Activated CD4-positive, alpha-beta memory T cell treated with anti-CD3 and anti-CD28 coated beads, Interleukin-2, amount 10 ng/mL, durations not matched to agents 7 days and 5 days (primary cell): Measurements from ENCODE around the gene NAA15. TPM values are rescaled to one million over a fixed set of nuclear protein-coding genes. Genes with fewer than 3 reads are reported as not detected.
"Not testable (repeated sequence)": the region's sequence is repeated elsewhere in the genome, so short reads cannot be mapped to it uniquely, and the experiment has no call there.

Source experiments
- CTCF ChIA-PET: fragments of 350-600 bp; sonication (Branson Sonifier 250); formaldehyde crosslinking; loops from one replicate; lab custom pipeline; 2021; ENCODE audit warnings: antibody characterized with exemption, inconsistent platforms; lab: Charles Lee
- POLR2A ChIA-PET: fragments of 350-600 bp; sonication (Branson Sonifier 250); formaldehyde crosslinking; loops from one replicate; lab custom pipeline; 2021; ENCODE audit warnings: antibody characterized with exemption; lab: Charles Lee
- DNase-seq: peaks from one replicate; pipeline ENCODE4 v3.0.0-alpha.2; 2020
- H3K27ac Mint-ChIP-seq: one replicate; pipeline ENCODE4 v1.8.0; 2021; ENCODE audit warnings: mild to moderate bottlenecking, mixed read lengths
- H3K27me3 Mint-ChIP-seq: one replicate; pipeline ENCODE4 v1.8.0; 2021; ENCODE audit warnings: mixed read lengths
- H3K36me3 Mint-ChIP-seq: one replicate; pipeline ENCODE4 v1.8.0; 2021; ENCODE audit warnings: low read depth, mixed read lengths
- H3K4me1 Mint-ChIP-seq: one replicate; pipeline ENCODE4 v1.8.0; 2021; ENCODE audit warnings: mixed read lengths
- H3K4me3 Mint-ChIP-seq: one replicate; pipeline ENCODE4 v1.8.0; 2021; ENCODE audit warnings: mild to moderate bottlenecking, mixed read lengths
- H3K9me3 Mint-ChIP-seq: one replicate; pipeline ENCODE4 v1.8.0; 2021; ENCODE audit warnings: mixed read lengths
- total RNA-seq, 2 experiments: library from RNA; stranded (reverse); gene quantifications; one replicate each; pipeline ENCODE4 v1.2.3, GENCODE V29; 2021

Gene NAA15
- total RNA-seq, 2 experiments from 2014 or later: 45.7 to 52.5 TPM

DNA sequence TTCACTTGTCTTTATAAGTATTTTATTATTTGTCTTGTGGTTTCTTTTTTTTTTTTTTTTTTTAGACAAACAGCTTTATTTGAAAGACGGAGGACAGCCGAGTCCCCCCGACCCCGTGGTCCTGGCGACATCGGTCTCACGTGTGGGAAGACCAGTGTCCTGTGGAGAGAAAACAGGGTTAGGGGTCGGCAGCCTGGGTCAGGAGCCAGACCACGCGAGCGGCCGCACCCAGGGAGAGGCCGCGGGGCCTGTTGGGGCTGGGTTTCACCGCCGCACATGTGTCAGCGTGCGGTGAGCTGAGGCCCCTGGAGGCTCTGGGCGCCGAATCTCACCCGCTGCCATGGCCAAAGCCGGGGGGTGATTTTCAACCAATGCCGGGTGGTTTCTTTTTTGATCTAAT is 134.8 kb downstream of the NAA15 start:
- H3K36me3 Mint-ChIP-seq: peaks cover 42% of the 10 kb centered on the region
- DNase-seq: no peak
- ChIA-PET POLR2A (interaction anchor here (1.3 kb wide), 1 partner anchor 18 kb away, joined by 4 read pairs; no protein-coding TSS in a partner anchor), CTCF (interaction anchor here (0.7 kb wide), 3 partner anchors 11 to 187 kb away, joined by 3 to 5 read pairs (median 3); no protein-coding TSS in a partner anchor)
- no peak overlapping the region for H3K4me3 Mint-ChIP-seq
- peaks cover 19% of the 10 kb centered on the region for H3K9me3 Mint-ChIP-seq
- peaks cover 8% of the 10 kb centered on the region for H3K4me1 Mint-ChIP-seq
- H3K27ac Mint-ChIP-seq: no peak overlapping the region
- H3K27me3 Mint-ChIP-seq: no peaks in the 10 kb centered on the region

GRCh38 chr4:139438141-139438540 is 136.8 kb downstream of the NAA15 start:
- H3K36me3 Mint-ChIP-seq: peaks cover 41% of the 10 kb centered on the region
- H3K4me1 Mint-ChIP-seq: peaks cover 8% of the 10 kb centered on the region
- no peak overlapping the region for H3K27ac Mint-ChIP-seq
- no peak overlapping the region for H3K4me3 Mint-ChIP-seq
- H3K27me3 Mint-ChIP-seq: no peaks in the 10 kb centered on the region
- ChIA-PET POLR2A (no interaction called here), CTCF (interaction anchor here (1.8 kb wide), 1 partner anchor 15 kb away, joined by 5 read pairs; no protein-coding TSS in a partner anchor)
- no peak for DNase-seq
- H3K9me3 Mint-ChIP-seq: peaks cover 19% of the 10 kb centered on the region

GRCh38 chr4:139441029-139441428 is 139.7 kb downstream of the NAA15 start:
- POLR2A ChIA-PET: no interaction called here
- H3K4me1 Mint-ChIP-seq: peaks cover 3% of the 10 kb centered on the region

DNA sequence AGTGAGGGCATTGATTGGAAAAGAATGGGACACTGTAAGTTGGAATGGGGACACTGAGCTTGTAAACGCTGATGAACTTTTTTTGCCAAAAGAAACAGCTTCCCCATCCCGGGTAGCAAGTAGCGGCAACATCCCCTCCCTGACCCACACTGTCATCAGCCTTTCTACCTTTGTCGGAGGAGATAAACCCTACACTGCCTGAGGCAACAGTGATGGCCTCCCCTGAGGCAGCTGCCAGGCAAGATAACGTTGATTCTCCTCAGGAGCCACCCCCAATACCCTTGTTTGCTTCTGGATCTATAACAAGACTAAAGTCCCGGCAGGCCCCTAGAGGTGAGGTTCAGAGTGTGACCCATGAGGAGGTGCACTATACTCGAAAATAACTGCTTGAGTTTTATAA is 142.4 kb downstream of the NAA15 start:
- CTCF ChIA-PET: interaction anchor here (1.5 kb wide), 1 partner anchor 9 kb away, joined by 3 read pairs; no protein-coding TSS in a partner anchor

More at GRCh38 chr4:139441029-139441428, 139.7 kb downstream of the NAA15 start:
- peaks cover 19% of the 10 kb centered on the region for H3K9me3 Mint-ChIP-seq
- H3K27me3 Mint-ChIP-seq: no peaks in the 10 kb centered on the region
- no peak for DNase-seq
- H3K36me3 Mint-ChIP-seq: peaks cover 38% of the 10 kb centered on the region
- CTCF ChIA-PET: no interaction called here
- no peak overlapping the region for H3K27ac Mint-ChIP-seq
- no peak overlapping the region for H3K4me3 Mint-ChIP-seq

GRCh38 chr4:139444881-139445280 is 143.6 kb downstream of the NAA15 start:
- ChIA-PET CTCF (interaction anchor here (1.5 kb wide), 1 partner anchor 8 kb away, joined by 3 read pairs; no protein-coding TSS in a partner anchor), POLR2A (interaction anchor here (0.8 kb wide), 1 partner anchor 9 kb away, joined by 3 read pairs; no protein-coding TSS in a partner anchor)
- H3K4me3 Mint-ChIP-seq, H3K27me3 Mint-ChIP-seq, H3K4me1 Mint-ChIP-seq, H3K27ac Mint-ChIP-seq, DNase-seq, H3K9me3 Mint-ChIP-seq: not testable (repeated sequence)
- peaks cover 10% of the 10 kb centered on the region for H3K36me3 Mint-ChIP-seq

More for the DNA sequence above, 142.4 kb downstream of the NAA15 start:
- DNase-seq: no peak
- Mint-ChIP-seq H3K27me3 (no peaks in the 10 kb centered on the region), H3K4me1 (no peaks in the 10 kb centered on the region), H3K36me3 (peaks cover 19% of the 10 kb centered on the region), H3K4me3 (no peak overlapping the region), H3K27ac (no peak overlapping the region), H3K9me3 (peaks cover 8% of the 10 kb centered on the region)
- POLR2A ChIA-PET: no interaction called here

- H3K9me3 Mint-ChIP-seq, H3K27me3 Mint-ChIP-seq, H3K4me3 Mint-ChIP-seq, POLR2A ChIA-PET, H3K4me1 Mint-ChIP-seq, CTCF ChIA-PET, DNase-seq, H3K27ac Mint-ChIP-seq, H3K36me3 Mint-ChIP-seq: not testable (repeated sequence)
These were observed 145.8 kb downstream of the NAA15 start for GRCh38 chr4:139447078-139447477.

DNA sequence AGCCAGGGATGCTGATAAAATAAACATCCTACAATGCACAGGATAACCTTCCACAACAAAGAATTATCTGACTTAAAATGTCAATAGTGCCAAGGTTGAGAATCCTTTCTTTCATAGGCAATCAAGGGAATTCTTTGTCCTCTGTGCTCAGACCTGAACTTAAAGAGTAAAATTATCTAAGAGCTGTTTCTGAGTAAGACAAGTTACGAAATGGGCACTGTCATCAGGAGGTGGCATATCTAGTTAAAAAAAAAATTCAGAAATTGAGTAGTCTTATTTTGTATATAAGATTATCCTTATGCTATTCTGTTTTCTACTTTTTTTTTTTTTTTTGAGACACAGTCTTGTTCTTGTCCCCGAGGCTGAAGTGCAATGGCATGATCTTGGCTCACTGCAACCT is 149.3 kb downstream of the NAA15 start:
- Mint-ChIP-seq H3K27me3 (no peaks in the 10 kb centered on the region), H3K36me3 (peaks cover 10% of the 10 kb centered on the region), H3K9me3 (no peaks in the 10 kb centered on the region), H3K27ac (no peak overlapping the region), H3K4me1 (peaks cover 31% of the 10 kb centered on the region), H3K4me3 (no peak overlapping the region)
- DNase-seq: no peak
- ChIA-PET CTCF (no interaction called here), POLR2A (no interaction called here)

GRCh38 chr4:139451997-139452396 is 150.7 kb downstream of the NAA15 start:
- Mint-ChIP-seq H3K9me3 (no peaks in the 10 kb centered on the region), H3K36me3 (peaks cover 13% of the 10 kb centered on the region), H3K4me1 (peaks cover 45% of the 10 kb centered on the region), H3K27ac (peak overlapping the region; percentile 100), H3K4me3 (peak overlapping the region; percentile 93), H3K27me3 (no peaks in the 10 kb centered on the region)
- DNase-seq: no peak
- POLR2A ChIA-PET: interaction anchor here (1.4 to 1.5 kb wide), 2 partner anchors 206 to 431 kb away, joined by 3 to 4 read pairs; no protein-coding TSS in a partner anchor
- CTCF ChIA-PET: interaction anchor here (1.6 kb wide), 1 partner anchor 105 kb away, joined by 5 read pairs; no protein-coding TSS in a partner anchor

- ChIA-PET POLR2A (interaction anchor here (0.6 to 2.0 kb wide), 18 partner anchors 9 to 432 kb away, joined by 3 to 31 read pairs (median 4); partner anchors contain the start of genes NAA15 and SETD7), CTCF (interaction anchor here (0.6 to 1.6 kb wide), 21 partner anchors 9 to 422 kb away, joined by 3 to 8 read pairs (median 3); partner anchors contain the start of genes NAA15 and SETD7)
- Mint-ChIP-seq H3K27ac (peak overlapping the region; percentile 100), H3K4me3 (peak overlapping the region; percentile 93), H3K27me3 (no peaks in the 10 kb centered on the region), H3K36me3 (peaks cover 13% of the 10 kb centered on the region), H3K4me1 (peaks cover 54% of the 10 kb centered on the region), H3K9me3 (no peaks in the 10 kb centered on the region)
- DNase-seq: peak; percentile 79
These were observed 151.7 kb downstream of the NAA15 start for GRCh38 chr4:139453041-139453370.

- POLR2A ChIA-PET: interaction anchor here (0.6 to 2.0 kb wide), 19 partner anchors 9 to 432 kb away, joined by 3 to 31 read pairs (median 4); partner anchors contain the start of genes NAA15 and SETD7
- peak; percentile 98 for DNase-seq
- no peaks in the 10 kb centered on the region for H3K9me3 Mint-ChIP-seq
- H3K4me1 Mint-ChIP-seq: peaks cover 59% of the 10 kb centered on the region
- no peaks in the 10 kb centered on the region for H3K27me3 Mint-ChIP-seq
- CTCF ChIA-PET: interaction anchor here (0.6 to 1.6 kb wide), 20 partner anchors 9 to 423 kb away, joined by 3 to 8 read pairs (median 3); partner anchors contain the start of genes NAA15 and SETD7
- H3K36me3 Mint-ChIP-seq: peaks cover 16% of the 10 kb centered on the region
- H3K27ac Mint-ChIP-seq: peak overlapping the region; percentile 100
- H3K4me3 Mint-ChIP-seq: peak overlapping the region; percentile 93
These were observed 152.2 kb downstream of the NAA15 start for GRCh38 chr4:139453371-139454110.

DNA sequence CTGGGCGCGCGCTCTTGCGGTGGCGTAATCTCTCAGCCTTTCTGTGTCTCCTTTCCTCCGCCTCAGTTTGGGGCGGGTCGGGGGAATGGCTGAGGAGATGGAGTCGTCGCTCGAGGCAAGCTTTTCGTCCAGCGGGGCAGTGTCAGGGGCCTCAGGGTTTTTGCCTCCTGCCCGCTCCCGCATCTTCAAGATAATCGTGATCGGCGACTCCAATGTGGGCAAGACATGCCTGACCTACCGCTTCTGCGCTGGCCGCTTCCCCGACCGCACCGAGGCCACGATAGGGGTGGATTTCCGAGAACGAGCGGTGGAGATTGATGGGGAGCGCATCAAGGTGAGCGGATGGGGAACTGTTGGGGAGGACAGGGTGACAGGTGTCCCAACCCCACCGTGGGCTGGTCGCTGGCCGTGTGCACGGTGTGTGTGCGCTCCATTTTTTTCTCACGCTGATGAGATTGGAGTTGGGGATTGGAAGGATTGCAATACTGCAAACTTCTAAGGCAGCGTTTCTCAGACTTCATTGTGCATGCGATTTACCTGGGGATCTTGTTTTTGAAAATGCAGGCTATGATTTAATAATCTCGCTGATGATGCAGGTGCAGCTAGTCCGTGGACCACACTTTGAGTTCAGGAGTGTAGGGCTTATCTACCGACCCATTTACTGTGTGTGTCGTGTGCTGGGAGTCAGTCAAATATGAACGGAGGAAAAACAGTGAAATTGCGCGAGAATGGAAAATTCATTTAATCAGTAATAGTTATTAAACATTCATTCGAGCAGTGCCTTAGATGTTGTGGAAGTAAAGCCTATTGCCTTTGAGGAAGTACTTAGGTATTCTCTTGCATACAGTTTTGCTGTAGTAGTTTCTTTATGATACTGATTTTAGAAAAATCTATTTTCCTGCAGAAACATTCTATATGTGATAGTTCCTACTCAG is 153.1 kb downstream of the NAA15 start, which contains the start of gene RAB33B:
TSS of gene RAB33B (plus strand) at position 11 of the 935 bp plus-strand sequence. CDS start at position 86, 75 bp downstream.
- Mint-ChIP-seq H3K4me1 (peaks cover 65% of the 10 kb centered on the region), H3K4me3 (peak within 1 kb of the TSS; percentile 93), H3K27me3 (no peaks in the 10 kb centered on the region), H3K9me3 (no peaks in the 10 kb centered on the region), H3K27ac (peak within 1 kb of the TSS; percentile 100), H3K36me3 (peaks cover 19% of the 10 kb centered on the region)
- POLR2A ChIA-PET: interaction anchor here (0.6 to 2.0 kb wide), 7 partner anchors 9 to 372 kb away, joined by 4 to 31 read pairs (median 6); partner anchors contain the start of gene SETD7
- no peak for DNase-seq
- CTCF ChIA-PET: interaction anchor here (1.5 to 1.6 kb wide), 3 partner anchors 8 to 159 kb away, joined by 3 to 6 read pairs (median 3); no protein-coding TSS in a partner anchor

- Mint-ChIP-seq H3K9me3 (no peaks in the 10 kb centered on the region), H3K36me3 (peaks cover 22% of the 10 kb centered on the region), H3K27ac (no peak overlapping the region), H3K4me3 (peak overlapping the region; percentile 93), H3K4me1 (peaks cover 69% of the 10 kb centered on the region), H3K27me3 (no peaks in the 10 kb centered on the region)
- no peak for DNase-seq
- POLR2A ChIA-PET: interaction anchor here (1.1 to 1.4 kb wide), 3 partner anchors 19 to 100 kb away, joined by 3 to 4 read pairs (median 4); no protein-coding TSS in a partner anchor
- CTCF ChIA-PET: interaction anchor here (1.5 kb wide), 1 partner anchor 159 kb away, joined by 3 read pairs; no protein-coding TSS in a partner anchor
These were observed 153.8 kb downstream of the NAA15 start for GRCh38 chr4:139455126-139455538.
